HEK293T (cell line): ENCODE measurements around the gene IL1R1.

Experiments
- CTCF ChIA-PET: fragments of 350-600 bp; formaldehyde crosslinking; extraction: SDS; loops from one replicate; lab custom pipeline; 2021; ENCODE audit warnings: antibody characterized with exemption, inconsistent platforms; lab: Yijun Ruan, JAX
- POLR2A ChIA-PET: fragments of 350-600 bp; formaldehyde crosslinking; extraction: SDS; loops from one replicate; lab custom pipeline; 2020; ENCODE audit warnings: antibody characterized with exemption, inconsistent platforms; lab: Yijun Ruan, JAX
- DNase-seq: peaks from one replicate; pipeline ENCODE4 v3.0.0; 2012; ENCODE audit warnings: mixed read lengths; ENCODE audit errors: extremely low spot score
- ARNT ChIP-seq: fragments of 450-650 bp; IDR thresholded peaks from 2 replicates; pipeline ENCODE4 v1.6.1; 2017; ENCODE audit warnings: mild to moderate bottlenecking
- BHLHE40 ChIP-seq: fragments of 450-650 bp; IDR thresholded peaks from 2 replicates; pipeline ENCODE4 v1.6.1; 2016; ENCODE audit warnings: mild to moderate bottlenecking, moderate library complexity, borderline replicate concordance
- CTBP1 ChIP-seq: fragments of 450-650 bp; IDR thresholded peaks from 2 replicates; pipeline ENCODE4 v1.6.1; 2016; ENCODE audit warnings: borderline replicate concordance
- ELF4 ChIP-seq: fragments of 450-650 bp; IDR thresholded peaks from 2 replicates; pipeline ENCODE4 v1.6.1; 2017; ENCODE audit warnings: antibody characterized with exemption
- FOXA1 ChIP-seq: fragments of 450-650 bp; IDR thresholded peaks from 2 replicates; pipeline ENCODE4 v1.6.1; 2016; ENCODE audit warnings: mild to moderate bottlenecking
- FOXK2 ChIP-seq: fragments of 450-650 bp; IDR thresholded peaks from 2 replicates; pipeline ENCODE4 v1.6.1; 2016; ENCODE audit warnings: mild to moderate bottlenecking
- FOXM1 ChIP-seq: fragments of 450-650 bp; IDR thresholded peaks from 2 replicates; pipeline ENCODE4 v1.6.1; 2017; ENCODE audit warnings: mild to moderate bottlenecking, borderline replicate concordance
- HDGF ChIP-seq: fragments of 450-650 bp; IDR thresholded peaks from 2 replicates; pipeline ENCODE4 v1.6.1; 2017; ENCODE audit warnings: antibody characterized with exemption, borderline replicate concordance
- L3MBTL2 ChIP-seq: fragments of 450-650 bp; conservative IDR thresholded peaks from 2 replicates; pipeline ENCODE4 v1.6.1; 2016; ENCODE audit warnings: mild to moderate bottlenecking
- LEF1 ChIP-seq: fragments of 450-650 bp; IDR thresholded peaks from 2 replicates; pipeline ENCODE4 v1.6.1; 2017; ENCODE audit warnings: mild to moderate bottlenecking, borderline replicate concordance
- NFRKB ChIP-seq: fragments of 450-650 bp; IDR thresholded peaks from 2 replicates; pipeline ENCODE4 v1.6.1; 2016; ENCODE audit warnings: mild to moderate bottlenecking, moderate library complexity
- PKNOX1 ChIP-seq: fragments of 450-650 bp; IDR thresholded peaks from 2 replicates; pipeline ENCODE4 v1.6.1; 2016
- SP1 ChIP-seq: fragments of 450-650 bp; IDR thresholded peaks from 2 replicates; pipeline ENCODE4 v1.6.1; 2017
- SUZ12 ChIP-seq: fragments of 450-650 bp; IDR thresholded peaks from 2 replicates; pipeline ENCODE4 v1.6.1; 2016; ENCODE audit warnings: mild to moderate bottlenecking
- TARDBP ChIP-seq: fragments of 450-650 bp; IDR thresholded peaks from 2 replicates; pipeline ENCODE4 v1.6.1; 2016
- ZNF384 ChIP-seq: fragments of 450-650 bp; IDR thresholded peaks from 2 replicates; pipeline ENCODE4 v1.6.1; 2016

Gene IL1R1

GRCh38 chr2:102145107-102145506 is 2.6 kb downstream of the IL1R1 start:
- DNase-seq, result no peak
- POLR2A ChIA-PET, result no interaction called here
- TF ChIP-seq NFRKB, result no peak
- TF ChIP-seq ARNT, result no peak
- no peak for TF ChIP-seq SP1
- TF ChIP-seq TARDBP, result no peak
- TF ChIP-seq L3MBTL2, result no peak
- no peak for TF ChIP-seq FOXM1
- TF ChIP-seq BHLHE40, result no peak
- no peak for TF ChIP-seq HDGF
- TF ChIP-seq PKNOX1, result no peak
- TF ChIP-seq LEF1, result no peak
- no peak for TF ChIP-seq ELF4
- no peak for TF ChIP-seq ZNF384
- TF ChIP-seq FOXK2, result no peak
- CTCF ChIA-PET, result no interaction called here

DNA sequence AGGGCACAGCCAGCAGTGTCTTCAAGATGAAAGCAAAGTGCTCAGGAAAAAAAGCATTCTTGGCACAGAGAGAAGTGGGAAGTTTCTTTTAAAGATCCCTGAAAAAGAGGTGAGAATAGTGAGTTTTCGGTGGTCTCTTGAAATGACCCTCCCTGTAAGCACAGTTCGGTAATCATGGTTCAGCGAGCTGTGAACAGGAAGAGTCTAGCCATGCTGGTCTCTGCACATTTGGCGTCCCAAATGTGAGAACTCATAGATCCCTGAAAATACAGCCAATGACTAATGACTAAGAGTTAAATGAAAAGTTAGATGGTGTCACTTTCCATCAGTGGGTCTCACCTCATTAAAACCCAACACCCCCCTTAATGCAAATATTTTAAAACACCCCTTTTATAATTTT is 3.4 kb downstream of the IL1R1 start:
- no peak for DNase-seq

DNA sequence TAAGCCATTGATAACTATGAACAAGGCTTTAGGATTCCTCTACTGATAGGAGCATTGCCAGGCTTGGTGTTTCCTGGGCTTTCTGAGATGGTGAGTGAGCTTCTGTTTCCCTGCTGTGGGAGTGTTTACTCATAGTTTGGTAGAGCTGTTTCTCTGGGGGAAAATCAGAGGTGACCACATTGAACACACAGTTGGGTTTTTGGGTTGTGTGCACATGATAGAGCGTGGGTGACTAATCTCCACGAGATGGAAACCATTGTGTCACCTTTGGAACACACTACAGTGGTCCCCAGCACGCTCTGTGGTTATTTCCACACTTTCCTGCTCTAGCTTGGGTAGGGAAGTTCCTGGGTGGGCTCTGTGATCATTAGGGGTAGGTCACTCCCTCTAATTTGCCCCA is 5.4 kb downstream of the IL1R1 start:
- ChIA-PET POLR2A (no interaction called here), CTCF (no interaction called here)
- TF ChIP-seq CTBP1 (no peak), NFRKB (no peak), FOXM1 (no peak), SUZ12 (no peak), BHLHE40 (no peak), FOXK2 (no peak), HDGF (no peak), ELF4 (no peak), ZNF384 (no peak), SP1 (no peak), ARNT (no peak), PKNOX1 (no peak), L3MBTL2 (no peak), FOXA1 (no peak), TARDBP (no peak)
- no peak for DNase-seq

More for the DNA sequence above, 3.4 kb downstream of the IL1R1 start:
- TF ChIP-seq SUZ12 (no peak), ELF4 (no peak), LEF1 (no peak), NFRKB (no peak), BHLHE40 (no peak), FOXA1 (no peak), ZNF384 (no peak), HDGF (no peak), PKNOX1 (no peak), FOXM1 (no peak), CTBP1 (no peak), FOXK2 (no peak)
- ChIA-PET POLR2A (no interaction called here), CTCF (no interaction called here)

- ChIA-PET POLR2A (no interaction called here), CTCF (no interaction called here)
- DNase-seq, result no peak
Observed at GRCh38 chr2:102149243-102149642, 6.7 kb downstream of the IL1R1 start.

GRCh38 chr2:102149644-102150455 is 7.3 kb downstream of the IL1R1 start:
- CTCF ChIA-PET, result no interaction called here

More at GRCh38 chr2:102149243-102149642, 6.7 kb downstream of the IL1R1 start:
- TF ChIP-seq ARNT (no peak), PKNOX1 (no peak), ZNF384 (no peak), FOXK2 (no peak)

More at GRCh38 chr2:102149644-102150455, 7.3 kb downstream of the IL1R1 start:
- POLR2A ChIA-PET, result no interaction called here
- no peak for DNase-seq
- TF ChIP-seq CTBP1, result no peak
- TF ChIP-seq ELF4, result no peak
- no peak for TF ChIP-seq HDGF
- TF ChIP-seq PKNOX1, result no peak
- no peak for TF ChIP-seq FOXM1
- no peak for TF ChIP-seq L3MBTL2
- TF ChIP-seq BHLHE40, result no peak
